Measurements from ENCODE around the gene CCL5. TPM values are rescaled to one million over a fixed set of nuclear protein-coding genes. Genes with fewer than 3 reads are reported as not detected.

The CCL5 gene
- total RNA-seq, 4 donors from 2014 or later = 5.5 to 10.7 (median 6.0) TPM

- no peak for TF ChIP-seq CTCF (IDR thresholded peaks at IDR 0.05)
- ATAC-seq (ENCODE audit: low FRiP score) (no peak), DNase-seq (ENCODE audit: low spot score) (no peak)
These were observed 12.6 kb downstream of the CCL5 start for GRCh38 chr17:35867574-35867973.

- no peak for TF ChIP-seq CTCF (IDR thresholded peaks at IDR 0.05)
- DNase-seq (ENCODE audit: low spot score) = no peak
- no peak for ATAC-seq (ENCODE audit: low FRiP score)
These were observed 13.7 kb downstream of the CCL5 start for GRCh38 chr17:35866341-35866950.

GRCh38 chr17:35865412-35866340 lies 14.5 kb downstream of the CCL5 start:
- TF ChIP-seq CTCF (IDR thresholded peaks at IDR 0.05) = no peak
- DNase-seq (ENCODE audit: low spot score) = no peak
- ATAC-seq (ENCODE audit: low FRiP score) = no peak

- ATAC-seq (ENCODE audit: low FRiP score) = no peak
- TF ChIP-seq CTCF (IDR thresholded peaks at IDR 0.05) = no peak
- DNase-seq (ENCODE audit: low spot score) = no peak
These were observed 15.3 kb downstream of the CCL5 start for GRCh38 chr17:35864853-35865252.

GRCh38 chr17:35856603-35857002 lies 23.6 kb downstream of the CCL5 start:
- ATAC-seq (ENCODE audit: low FRiP score) (no peak), DNase-seq (ENCODE audit: low spot score) (no peak)
- TF ChIP-seq CTCF (IDR thresholded peaks at IDR 0.05) = no peak

GRCh38 chr17:35855965-35856364 lies 24.2 kb downstream of the CCL5 start:
- TF ChIP-seq CTCF (IDR thresholded peaks at IDR 0.05) = no peak
- no peak for ATAC-seq (ENCODE audit: low FRiP score)
- no peak for DNase-seq (ENCODE audit: low spot score)

Measured in omental fat pad (tissue), 4 donors.